Loucy (cell line): ENCODE measurements around the gene CTSW.

Experiments used
- H2AFZ ChIP-seq: fragments of 200-600 bp; sonication (generic); 2 replicates; pipeline ENCODE4 v1.6.0; 2016; ENCODE audit warnings: antibody characterized with exemption, mild to moderate bottlenecking, low read length, moderate library complexity
- H3F3A ChIP-seq: fragments of 200-600 bp; 2 replicates; pipeline ENCODE4 v1.6.0; 2016; ENCODE audit warnings: antibody characterized with exemption, low read depth, mild to moderate bottlenecking
- H3K27me3 ChIP-seq: fragments of 200-600 bp; sonication (generic); 2 replicates; pipeline ENCODE4 v1.6.1; 2014; ENCODE audit warnings: low read length, mild to moderate bottlenecking; ENCODE audit not compliant: insufficient read depth, poor library complexity, severe bottlenecking
- H3K36me3 ChIP-seq: fragments of 200-600 bp; sonication (generic); 2 replicates; pipeline ENCODE4 v1.6.1; 2016; ENCODE audit warnings: low read length; ENCODE audit not compliant: insufficient read depth
- H3K4me1 ChIP-seq: fragments of 200-600 bp; sonication (generic); 2 replicates; pipeline ENCODE4 v1.5.1; 2014; ENCODE audit warnings: low read length, mild to moderate bottlenecking; ENCODE audit not compliant: insufficient read depth, poor library complexity, severe bottlenecking
- H3K4me2 ChIP-seq: fragments of 200-600 bp; sonication (generic); 2 replicates; pipeline ENCODE4 v1.6.0; 2014; ENCODE audit warnings: antibody characterized with exemption, low read length, low read depth, mild to moderate bottlenecking; ENCODE audit not compliant: poor library complexity, severe bottlenecking
- H3K4me3 ChIP-seq: fragments of 200-600 bp; sonication (generic); 2 replicates; pipeline ENCODE4 v1.5.1; 2014; ENCODE audit warnings: low read length, mild to moderate bottlenecking, mixed read lengths; ENCODE audit not compliant: poor library complexity, severe bottlenecking
- H3K79me2 ChIP-seq: fragments of 200-600 bp; sonication (generic); 2 replicates; pipeline ENCODE4 v1.6.1; 2014; ENCODE audit warnings: low read length; ENCODE audit not compliant: insufficient read depth
- H3K9ac ChIP-seq: fragments of 200-600 bp; sonication (generic); 2 replicates; pipeline ENCODE4 v1.6.0; 2014; ENCODE audit warnings: mild to moderate bottlenecking, low read depth, low read length, moderate library complexity; ENCODE audit not compliant: poor library complexity, severe bottlenecking
- H3K9me2 ChIP-seq: fragments of 200-600 bp; sonication (generic); replicated peaks from 2 replicates; pipeline ENCODE4 v1.6.1; 2016; ENCODE audit warnings: low read depth, low read length, mixed read lengths
- H3K9me3 ChIP-seq: fragments of 200-600 bp; sonication (generic); 2 replicates; pipeline ENCODE4 v1.6.1; 2014; ENCODE audit warnings: mild to moderate bottlenecking, antibody characterized with exemption, low read length, low read depth; ENCODE audit not compliant: insufficient read depth
- H4K20me1 ChIP-seq: fragments of 200-600 bp; sonication (generic); 2 replicates; pipeline ENCODE4 v1.6.0; 2014; ENCODE audit warnings: antibody characterized with exemption, low read length, mild to moderate bottlenecking; ENCODE audit not compliant: insufficient read depth, poor library complexity, severe bottlenecking
- EZH2phosphoT487 ChIP-seq: fragments of 200-600 bp; IDR thresholded peaks from 2 replicates; pipeline ENCODE4 v1.6.1; 2018; ENCODE audit warnings: antibody characterized with exemption, mild to moderate bottlenecking, moderate library complexity, borderline replicate concordance
- TF ChIP-seq, protein P1 (sequence below): fragments of 200-600 bp; sonication (generic); conservative IDR thresholded peaks from 2 replicates; pipeline ENCODE4 v1.5.1; 2014; ENCODE audit warnings: mild to moderate bottlenecking, antibody characterized with exemption, low read length

The CTSW gene

DNA sequence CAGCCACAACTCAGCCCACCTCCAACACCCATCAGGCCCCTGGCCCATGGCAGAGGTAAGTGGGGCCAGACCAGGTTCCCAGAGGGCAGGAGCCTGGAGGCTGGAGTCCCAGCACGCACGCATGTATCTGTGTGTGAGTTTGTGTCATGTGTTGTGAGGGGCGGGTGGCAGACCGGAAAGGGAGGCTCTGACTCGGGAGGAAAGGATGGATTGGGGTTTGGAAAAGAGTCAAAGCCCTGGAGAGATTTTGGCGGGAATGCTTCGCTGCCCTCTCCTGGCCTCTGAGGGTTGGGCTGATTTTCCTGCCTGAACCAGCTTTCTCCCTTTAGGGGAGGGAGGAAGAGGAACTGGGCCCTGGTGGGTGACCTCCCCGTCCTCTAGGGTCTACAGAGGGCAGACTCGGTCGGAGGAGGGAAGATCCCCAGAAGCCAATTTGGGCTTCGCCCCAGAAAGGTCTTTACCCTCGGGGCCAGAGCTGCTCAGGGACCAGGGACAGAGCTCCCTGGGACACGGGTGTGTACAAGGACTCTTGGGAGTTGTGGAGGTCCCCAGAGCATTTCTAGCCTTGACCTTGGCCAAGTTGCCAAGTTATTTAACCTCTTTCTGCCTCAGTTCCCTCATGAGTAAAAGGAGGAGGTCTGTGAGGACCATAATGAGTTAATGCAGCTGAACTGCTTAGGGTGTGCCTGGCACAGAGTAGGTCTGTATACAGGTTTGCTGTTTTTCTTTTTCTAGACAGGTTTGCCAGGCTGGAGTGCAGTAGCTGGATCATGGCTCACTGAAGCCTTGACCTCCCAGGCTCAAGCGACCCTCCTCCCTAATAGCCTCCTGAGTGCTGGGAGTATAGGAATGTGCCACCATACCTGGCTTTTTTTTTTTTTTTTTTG is 32.3 kb downstream of the CTSW start:
- Histone ChIP-seq H3K4me1 (peaks cover 10% of the 10 kb centered on the region), H3K9me3 (no peaks in the 10 kb centered on the region), H3K4me2 (no peak overlapping the region), H4K20me1 (no peaks in the 10 kb centered on the region), H3K27me3 (no peaks in the 10 kb centered on the region), H3K4me3 (no peak overlapping the region), H3K36me3 (no peaks in the 10 kb centered on the region), H3K9me2 (no peaks in the 10 kb centered on the region), H2AFZ (no peak overlapping the region), H3F3A (no peaks in the 10 kb centered on the region), H3K9ac (no peak overlapping the region), H3K79me2 (peaks cover 9% of the 10 kb centered on the region; the same call in 1 of the 2 replicates)
- TF ChIP-seq, protein P1, sequence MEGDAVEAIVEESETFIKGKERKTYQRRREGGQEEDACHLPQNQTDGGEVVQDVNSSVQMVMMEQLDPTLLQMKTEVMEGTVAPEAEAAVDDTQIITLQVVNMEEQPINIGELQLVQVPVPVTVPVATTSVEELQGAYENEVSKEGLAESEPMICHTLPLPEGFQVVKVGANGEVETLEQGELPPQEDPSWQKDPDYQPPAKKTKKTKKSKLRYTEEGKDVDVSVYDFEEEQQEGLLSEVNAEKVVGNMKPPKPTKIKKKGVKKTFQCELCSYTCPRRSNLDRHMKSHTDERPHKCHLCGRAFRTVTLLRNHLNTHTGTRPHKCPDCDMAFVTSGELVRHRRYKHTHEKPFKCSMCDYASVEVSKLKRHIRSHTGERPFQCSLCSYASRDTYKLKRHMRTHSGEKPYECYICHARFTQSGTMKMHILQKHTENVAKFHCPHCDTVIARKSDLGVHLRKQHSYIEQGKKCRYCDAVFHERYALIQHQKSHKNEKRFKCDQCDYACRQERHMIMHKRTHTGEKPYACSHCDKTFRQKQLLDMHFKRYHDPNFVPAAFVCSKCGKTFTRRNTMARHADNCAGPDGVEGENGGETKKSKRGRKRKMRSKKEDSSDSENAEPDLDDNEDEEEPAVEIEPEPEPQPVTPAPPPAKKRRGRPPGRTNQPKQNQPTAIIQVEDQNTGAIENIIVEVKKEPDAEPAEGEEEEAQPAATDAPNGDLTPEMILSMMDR = peak; percentile 42
- no peak for TF ChIP-seq EZH2phosphoT487

GRCh38 chr11:65912845-65913244 is 33.2 kb downstream of the CTSW start:
- Histone ChIP-seq H3K4me1 (peaks cover 16% of the 10 kb centered on the region), H3K9me3 (no peaks in the 10 kb centered on the region), H4K20me1 (no peaks in the 10 kb centered on the region), H3K27me3 (no peaks in the 10 kb centered on the region), H3K9ac (no peak overlapping the region), H3K4me2 (no peak overlapping the region), H2AFZ (no peak overlapping the region), H3K36me3 (no peaks in the 10 kb centered on the region), H3K9me2 (no peaks in the 10 kb centered on the region), H3F3A (no peaks in the 10 kb centered on the region), H3K79me2 (peaks cover 19% of the 10 kb centered on the region), H3K4me3 (no peak overlapping the region)
- TF ChIP-seq, protein P1 = no peak
- TF ChIP-seq EZH2phosphoT487 = no peak

GRCh38 chr11:65915101-65915820 is 35.6 kb downstream of the CTSW start:
- Histone ChIP-seq H3K9me2 (no peaks in the 10 kb centered on the region), H3K9ac (no peak overlapping the region), H3K9me3 (no peaks in the 10 kb centered on the region), H3K27me3 (no peaks in the 10 kb centered on the region), H4K20me1 (peaks cover 10% of the 10 kb centered on the region), H3K4me1 (peaks cover 25% of the 10 kb centered on the region), H2AFZ (no peak overlapping the region), H3K36me3 (no peaks in the 10 kb centered on the region), H3K4me2 (peak overlapping the region; percentile 17), H3K79me2 (peaks cover 35% of the 10 kb centered on the region), H3K4me3 (no peak overlapping the region), H3F3A (no peaks in the 10 kb centered on the region)
- no peak for TF ChIP-seq EZH2phosphoT487
- TF ChIP-seq, protein P1 = no peak
